ENCODE data around the gene FCER1A.
"Not testable (repeated sequence)": the region's sequence is repeated elsewhere in the genome, so short reads cannot be mapped to it uniquely, and the experiment has no call there.

FCER1A gene

GRCh38 chr1:159341736-159342135 is 39.6 kb downstream of the FCER1A start:
- CTCF ChIA-PET = interaction anchor here (0.7 kb wide), 1 partner anchor 431 kb away, joined by 4 read pairs; no protein-coding TSS in a partner anchor
- POLR2A ChIA-PET = no interaction called here
- no peak for DNase-seq (ENCODE audit: extremely low spot score)
- TF ChIP-seq ELF4 (IDR thresholded peaks at IDR 0.05) (no peak), FOXK2 (IDR thresholded peaks at IDR 0.05) (no peak), FOXA1 (IDR thresholded peaks at IDR 0.05) (no peak), TARDBP (IDR thresholded peaks at IDR 0.05) (no peak), SP1 (IDR thresholded peaks at IDR 0.05) (no peak), CTBP1 (IDR thresholded peaks at IDR 0.05; ENCODE audit: borderline replicate concordance) (no peak), LEF1 (IDR thresholded peaks at IDR 0.05; ENCODE audit: borderline replicate concordance) (no peak), FOXM1 (IDR thresholded peaks at IDR 0.05; ENCODE audit: borderline replicate concordance) (no peak), NFRKB (IDR thresholded peaks at IDR 0.05) (no peak), L3MBTL2 (conservative IDR thresholded peaks at IDR 0.05) (no peak), SUZ12 (IDR thresholded peaks at IDR 0.05) (no peak), BHLHE40 (IDR thresholded peaks at IDR 0.05; ENCODE audit: borderline replicate concordance) (no peak), ARNT (IDR thresholded peaks at IDR 0.05) (no peak), ZNF384 (IDR thresholded peaks at IDR 0.05) (no peak), HDGF (IDR thresholded peaks at IDR 0.05; ENCODE audit: borderline replicate concordance) (no peak)
- TF ChIP-seq, protein P1, sequence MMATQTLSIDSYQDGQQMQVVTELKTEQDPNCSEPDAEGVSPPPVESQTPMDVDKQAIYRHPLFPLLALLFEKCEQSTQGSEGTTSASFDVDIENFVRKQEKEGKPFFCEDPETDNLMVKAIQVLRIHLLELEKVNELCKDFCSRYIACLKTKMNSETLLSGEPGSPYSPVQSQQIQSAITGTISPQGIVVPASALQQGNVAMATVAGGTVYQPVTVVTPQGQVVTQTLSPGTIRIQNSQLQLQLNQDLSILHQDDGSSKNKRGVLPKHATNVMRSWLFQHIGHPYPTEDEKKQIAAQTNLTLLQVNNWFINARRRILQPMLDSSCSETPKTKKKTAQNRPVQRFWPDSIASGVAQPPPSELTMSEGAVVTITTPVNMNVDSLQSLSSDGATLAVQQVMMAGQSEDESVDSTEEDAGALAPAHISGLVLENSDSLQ (IDR thresholded peaks at IDR 0.05) = no peak

DNA sequence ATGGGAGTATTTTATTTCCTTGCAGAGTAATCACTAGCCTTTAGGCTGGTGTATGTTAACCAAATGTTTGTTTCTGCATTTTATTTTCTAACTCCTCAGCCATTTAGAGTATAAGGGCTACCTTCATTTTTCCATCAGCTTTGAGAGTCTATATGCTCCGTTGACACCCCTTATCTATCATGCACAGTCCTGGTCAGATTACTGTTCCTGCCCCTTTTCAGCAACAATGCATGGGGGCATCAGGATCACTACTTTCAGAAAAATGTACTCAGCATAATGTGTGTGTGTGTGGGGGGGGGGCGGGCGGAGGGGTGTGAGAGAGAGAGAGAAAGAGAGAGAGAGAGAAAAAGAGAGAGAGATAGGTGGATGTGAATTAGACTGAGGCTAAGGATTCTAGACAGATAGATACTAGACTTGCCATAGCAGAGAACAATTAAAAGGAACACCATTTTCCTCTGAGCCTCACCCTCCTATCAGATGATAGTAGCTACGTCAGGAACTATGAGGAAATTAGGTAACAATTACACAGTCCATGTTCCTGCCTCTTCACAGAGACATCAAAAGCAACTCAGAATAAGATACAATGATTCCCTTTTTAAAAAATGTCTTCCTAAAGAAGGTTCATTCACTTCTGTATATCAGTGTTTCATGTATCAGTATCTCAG is 40.8 kb downstream of the FCER1A start:
- DNase-seq (ENCODE audit: extremely low spot score) = no peak
- no peak for TF ChIP-seq FOXK2 (IDR thresholded peaks at IDR 0.05)
- no peak for TF ChIP-seq ELF4 (IDR thresholded peaks at IDR 0.05)
- no peak for TF ChIP-seq L3MBTL2 (conservative IDR thresholded peaks at IDR 0.05)
- no peak for TF ChIP-seq FOXM1 (IDR thresholded peaks at IDR 0.05; ENCODE audit: borderline replicate concordance)
- TF ChIP-seq ARNT (IDR thresholded peaks at IDR 0.05) = no peak
- TF ChIP-seq CTBP1 (IDR thresholded peaks at IDR 0.05; ENCODE audit: borderline replicate concordance) = no peak
- TF ChIP-seq BHLHE40 (IDR thresholded peaks at IDR 0.05; ENCODE audit: borderline replicate concordance) = no peak
- no peak for TF ChIP-seq LEF1 (IDR thresholded peaks at IDR 0.05; ENCODE audit: borderline replicate concordance)
- no peak for TF ChIP-seq SP1 (IDR thresholded peaks at IDR 0.05)
- TF ChIP-seq FOXA1 (IDR thresholded peaks at IDR 0.05) = no peak
- TF ChIP-seq ZNF384 (IDR thresholded peaks at IDR 0.05) = no peak
- TF ChIP-seq SUZ12 (IDR thresholded peaks at IDR 0.05) = no peak
- no peak for TF ChIP-seq TARDBP (IDR thresholded peaks at IDR 0.05)
- TF ChIP-seq HDGF (IDR thresholded peaks at IDR 0.05; ENCODE audit: borderline replicate concordance) = no peak
- TF ChIP-seq, protein P1 (IDR thresholded peaks at IDR 0.05) = no peak
- TF ChIP-seq NFRKB (IDR thresholded peaks at IDR 0.05) = no peak
- CTCF ChIA-PET = no interaction called here
- POLR2A ChIA-PET = no interaction called here

GRCh38 chr1:159349374-159349773 is 47.2 kb downstream of the FCER1A start:
- DNase-seq (ENCODE audit: extremely low spot score); POLR2A ChIA-PET; CTCF ChIA-PET: not testable (repeated sequence)

GRCh38 chr1:159352436-159352835 is 50.3 kb downstream of the FCER1A start:
- POLR2A ChIA-PET = no interaction called here
- no peak for DNase-seq (ENCODE audit: extremely low spot score)
- TF ChIP-seq SUZ12 (IDR thresholded peaks at IDR 0.05) (no peak), L3MBTL2 (conservative IDR thresholded peaks at IDR 0.05) (no peak), ZNF384 (IDR thresholded peaks at IDR 0.05) (no peak), NFRKB (IDR thresholded peaks at IDR 0.05) (no peak)
- TF ChIP-seq, protein P1 (IDR thresholded peaks at IDR 0.05) = no peak
- CTCF ChIA-PET = no interaction called here

Data from HEK293T (cell line).